Body of pancreas (tissue), 4 donors: Measurements from ENCODE around the gene KIF3B. TPM values are rescaled to one million over a fixed set of nuclear protein-coding genes. Genes with fewer than 3 reads are reported as not detected.
"Not testable (repeated sequence)": the region's sequence is repeated elsewhere in the genome, so short reads cannot be mapped to it uniquely, and the experiment has no call there.

Experiments
- ATAC-seq: fragments of 150-250 bp; one replicate; pipeline ENCODE4 v1.9.1; 2016
- DNase-seq, 4 donors: peaks; one replicate each; pipeline ENCODE4 v3.0.0-alpha.2; 2019
- H3K27ac ChIP-seq, 4 donors: fragments of 200-600 bp; sonication (generic); 1 replicate in 3 of 4; 2 replicates in 1 of 4; pipeline versions ENCODE4 v1.5.1 to v1.6.1; 2016 to 2019; ENCODE audit warnings: mild to moderate bottlenecking in 1 of 4, mixed read lengths in 1 of 4, moderate library complexity in 1 of 4
- H3K27me3 ChIP-seq, 2 donors: fragments of 200-600 bp; sonication (generic); one replicate each; pipeline ENCODE4 v1.6.0; 2016; ENCODE audit warnings: mild to moderate bottlenecking in 1 of 2
- H3K36me3 ChIP-seq, 2 donors: fragments of 200-600 bp; sonication (generic); replicated peaks in 1 of 2; 2 replicates each; pipeline ENCODE4 v1.5.1; 2016; ENCODE audit warnings: low read depth in 2 of 2; ENCODE audit not compliant: insufficient read depth in 1 of 2
- H3K4me1 ChIP-seq: fragments of 200-600 bp; sonication (generic); one replicate; pipeline ENCODE4 v1.6.0; 2016
- H3K4me3 ChIP-seq, 2 donors: fragments of 200-600 bp; sonication (generic); 1 replicate in 1 of 2; 2 replicates in 1 of 2; pipeline ENCODE4 v1.5.1; 2016 to 2019
- H3K9me3 ChIP-seq, 3 donors: fragments of 200-600 bp; sonication (generic); 1 replicate in 2 of 3; 2 replicates in 1 of 3; pipeline ENCODE4 v1.5.1; 2016
- POLR2A ChIP-seq, 3 donors: fragments of 450-650 bp; IDR thresholded peaks; one replicate each; pipeline ENCODE4 v1.6.1; 2016; ENCODE audit warnings: antibody characterized with exemption in 3 of 3, mild to moderate bottlenecking in 2 of 3
- WGBS, 2 donors: methylation state at CpG; one replicate each; pipeline ENCODE4 v1.1.5; 2017; 5-methylcytosine and 5-hydroxymethylcytosine counted together
- intact Hi-C: fragments of 100-400 bp; cut with DNase I; formaldehyde crosslinking; loops from one replicate; pipeline ENCODE4 v1.15.1; 2023
- total RNA-seq, 2 donors: library from RNA; depleted of rRNA; stranded (reverse); fragments of >200 nt; gene quantifications; one replicate each; pipeline ENCODE4 v1.1.0, GENCODE V29; 2016
- TF ChIP-seq, protein P1 (sequence below), 7 experiments: fragments of 450-650 bp in 4 of 7; fragments of 200-600 bp in 3 of 7; sonication (generic) in 3 of 7; IDR thresholded peaks; one replicate each; pipeline ENCODE4 v1.5.1; 2016 to 2019; ENCODE audit warnings: antibody characterized with exemption in 7 of 7

KIF3B gene
- total RNA-seq, 2 donors from 2014 or later = 23.1 to 28.3 TPM

DNA sequence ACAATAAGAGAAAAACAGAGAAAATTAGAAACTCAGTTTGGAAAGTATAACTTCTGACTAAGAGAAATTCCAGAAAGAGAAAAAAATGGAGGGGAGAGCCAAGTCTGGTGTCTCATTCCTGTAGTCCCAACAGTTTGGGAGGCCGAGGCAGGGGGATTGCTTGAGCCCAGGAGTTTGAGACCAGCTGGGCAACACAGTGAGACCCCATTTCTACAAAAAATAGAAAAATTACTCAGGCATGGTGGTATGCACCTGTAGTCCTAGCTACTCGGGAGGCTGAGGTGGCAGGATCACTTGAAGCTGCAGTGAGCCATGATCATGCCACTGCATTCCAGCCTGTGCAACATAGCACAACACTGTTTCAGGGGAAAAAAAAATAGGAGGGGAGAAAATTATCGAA is 3.1 kb upstream of the KIF3B start:
- Histone ChIP-seq H3K4me3 (no peak overlapping the region), H3K4me1 (peaks cover 16% of the 10 kb centered on the region), H3K27me3 (no peaks in the 10 kb centered on the region), H3K27ac (no peak overlapping the region), H3K9me3 (no peaks in the 10 kb centered on the region), H3K36me3 (no peaks in the 10 kb centered on the region)
- DNase-seq (no peak), ATAC-seq (no peak)
- 82 to 84% methylated on average over 3 of the region's 3 CpGs for WGBS, 2 donors
- intact Hi-C loops = no loop called here
- TF ChIP-seq, protein P1, sequence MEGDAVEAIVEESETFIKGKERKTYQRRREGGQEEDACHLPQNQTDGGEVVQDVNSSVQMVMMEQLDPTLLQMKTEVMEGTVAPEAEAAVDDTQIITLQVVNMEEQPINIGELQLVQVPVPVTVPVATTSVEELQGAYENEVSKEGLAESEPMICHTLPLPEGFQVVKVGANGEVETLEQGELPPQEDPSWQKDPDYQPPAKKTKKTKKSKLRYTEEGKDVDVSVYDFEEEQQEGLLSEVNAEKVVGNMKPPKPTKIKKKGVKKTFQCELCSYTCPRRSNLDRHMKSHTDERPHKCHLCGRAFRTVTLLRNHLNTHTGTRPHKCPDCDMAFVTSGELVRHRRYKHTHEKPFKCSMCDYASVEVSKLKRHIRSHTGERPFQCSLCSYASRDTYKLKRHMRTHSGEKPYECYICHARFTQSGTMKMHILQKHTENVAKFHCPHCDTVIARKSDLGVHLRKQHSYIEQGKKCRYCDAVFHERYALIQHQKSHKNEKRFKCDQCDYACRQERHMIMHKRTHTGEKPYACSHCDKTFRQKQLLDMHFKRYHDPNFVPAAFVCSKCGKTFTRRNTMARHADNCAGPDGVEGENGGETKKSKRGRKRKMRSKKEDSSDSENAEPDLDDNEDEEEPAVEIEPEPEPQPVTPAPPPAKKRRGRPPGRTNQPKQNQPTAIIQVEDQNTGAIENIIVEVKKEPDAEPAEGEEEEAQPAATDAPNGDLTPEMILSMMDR (IDR thresholded peaks at IDR 0.05) = no peak
- TF ChIP-seq POLR2A (IDR thresholded peaks at IDR 0.05) = no peak

DNA sequence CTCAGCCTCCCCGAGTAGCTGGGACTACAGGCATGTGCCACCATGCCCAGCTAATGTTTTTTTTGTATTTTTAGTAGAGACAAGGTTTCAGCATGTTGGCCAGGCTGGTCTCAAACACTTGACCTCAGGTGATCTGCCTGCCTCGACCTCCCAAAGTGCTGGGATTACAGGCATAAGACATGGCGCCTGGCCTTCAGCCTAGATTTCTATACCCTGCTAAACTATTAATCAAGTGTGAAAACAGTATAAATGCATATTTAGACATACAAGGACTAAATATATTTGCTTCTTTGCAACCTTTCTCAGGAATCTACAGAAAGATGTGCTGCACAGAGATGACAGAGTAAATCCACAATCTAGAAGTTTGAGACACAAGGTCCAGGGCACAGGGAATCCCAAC is 2.3 kb upstream of the KIF3B start:
- DNase-seq, H3K9me3 ChIP-seq, H3K27me3 ChIP-seq, H3K27ac ChIP-seq, H3K36me3 ChIP-seq, ATAC-seq, H3K4me3 ChIP-seq, intact Hi-C loops: not testable (repeated sequence)
- H3K4me1 ChIP-seq = peaks cover 20% of the 10 kb centered on the region
- whole genome bisulfite sequencing, 2 donors = 81 to 82% methylated on average over 3 of the region's 3 CpGs

DNA sequence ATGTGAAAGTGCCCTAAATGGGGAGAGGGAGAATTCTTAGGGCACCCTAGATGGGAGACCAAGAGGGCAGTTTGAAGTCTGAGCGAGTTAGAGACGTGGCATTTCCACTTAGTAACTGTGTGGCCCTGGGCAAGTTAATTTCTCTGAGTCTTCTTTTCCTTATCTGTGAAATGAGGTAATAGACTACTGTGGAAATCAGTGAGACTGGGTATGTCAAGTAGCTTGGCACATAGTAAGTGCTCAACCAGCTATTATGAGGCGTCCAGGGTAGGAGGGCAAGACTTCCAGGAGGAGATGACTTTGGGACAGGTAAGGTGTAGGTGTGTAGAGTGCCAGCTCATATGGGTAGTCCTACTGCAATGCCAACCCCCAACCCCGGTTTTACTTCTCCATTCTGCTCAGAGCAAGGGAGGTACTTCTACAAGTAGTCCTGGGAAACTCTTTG is 770 bp downstream of the KIF3B start:
- no peak for DNase-seq
- peak; percentile 31 for ATAC-seq
- TF ChIP-seq POLR2A (IDR thresholded peaks at IDR 0.05) = peak in 2 of 3 donors; percentile 18 to 27
- TF ChIP-seq, protein P1 (IDR thresholded peaks at IDR 0.05) = no peak
- H3K4me3 ChIP-seq = peak overlapping the region; percentile 37 to 86
- no peaks in the 10 kb centered on the region for H3K27me3 ChIP-seq
- peak overlapping the region; percentile 46 to 90 (median 80) for H3K27ac ChIP-seq
- H3K36me3 ChIP-seq = no peaks in the 10 kb centered on the region
- peaks cover 48% of the 10 kb centered on the region for H3K4me1 ChIP-seq
- H3K9me3 ChIP-seq = no peaks in the 10 kb centered on the region
- 20 to 23% methylated on average over 4 of the region's 4 CpGs for WGBS, 2 donors
- intact Hi-C loops = no loop called here

DNA sequence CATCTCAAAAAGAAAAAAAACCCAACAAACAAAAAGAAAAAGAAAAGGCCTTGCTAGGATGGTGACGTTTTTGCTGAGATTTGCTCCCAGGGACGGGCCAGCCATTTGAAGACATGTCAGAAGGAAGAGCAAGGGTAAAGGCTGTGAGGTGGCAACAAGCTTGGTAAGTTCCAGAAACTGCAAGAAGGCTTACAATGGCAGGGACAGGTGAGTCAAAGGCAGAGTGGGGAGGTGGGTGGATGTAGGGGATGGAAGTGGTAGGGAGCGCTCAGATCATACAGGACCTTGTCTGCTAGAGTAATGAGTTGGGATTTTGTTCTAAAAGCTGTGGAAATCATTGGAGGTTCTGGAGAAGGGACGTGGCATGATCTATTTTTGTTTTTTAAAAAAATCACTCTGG is 4.3 kb downstream of the KIF3B start:
- ATAC-seq (no peak), DNase-seq (no peak)
- intact Hi-C loops = no loop called here
- no peaks in the 10 kb centered on the region for H3K36me3 ChIP-seq
- peak overlapping the region in 3 of 4 donors; percentile 53 to 76 (median 66) for H3K27ac ChIP-seq
- H3K27me3 ChIP-seq = no peaks in the 10 kb centered on the region
- H3K4me3 ChIP-seq = no peak overlapping the region
- TF ChIP-seq, protein P1 (IDR thresholded peaks at IDR 0.05) = no peak
- 75 to 79% methylated on average over 4 of the region's 4 CpGs for WGBS, 2 donors
- H3K9me3 ChIP-seq = no peaks in the 10 kb centered on the region
- peaks cover 80% of the 10 kb centered on the region for H3K4me1 ChIP-seq

DNA sequence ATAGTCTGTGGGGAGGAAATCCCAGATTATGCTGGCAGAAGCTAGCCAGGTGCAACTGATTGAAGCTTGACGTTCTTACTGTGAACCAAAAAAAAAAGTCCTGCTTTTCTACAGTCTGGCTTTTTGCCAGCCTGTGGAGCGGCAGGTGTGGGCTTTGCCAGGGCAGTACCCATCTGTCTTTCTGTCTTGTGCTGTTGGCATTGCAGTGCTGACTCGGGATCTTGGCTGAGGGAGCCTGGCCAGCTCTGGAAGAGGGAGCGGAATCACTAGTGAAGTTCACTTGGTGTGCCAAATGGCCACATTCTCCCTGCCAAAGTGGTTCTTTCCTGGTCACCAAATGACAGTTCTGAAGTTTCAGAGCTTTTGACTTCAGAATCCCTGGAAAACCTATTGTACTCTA is 5.0 kb downstream of the KIF3B start:
- Histone ChIP-seq H3K27me3 (no peaks in the 10 kb centered on the region), H3K4me1 (peaks cover 82% of the 10 kb centered on the region), H3K9me3 (no peaks in the 10 kb centered on the region), H3K4me3 (no peak overlapping the region), H3K36me3 (no peaks in the 10 kb centered on the region), H3K27ac (peak overlapping the region in 3 of 4 donors; percentile 53 to 76 (median 66))
- TF ChIP-seq POLR2A (IDR thresholded peaks at IDR 0.05) = no peak
- TF ChIP-seq, protein P1 (IDR thresholded peaks at IDR 0.05) = peak in 1 of 7 experiments; percentile 5
- DNase-seq = peak; percentile 82 to 92 (median 90)
- 0 to 15% methylated on average over 1 to 4 of the region's 4 CpGs for WGBS, 2 donors
- ATAC-seq = peak; percentile 91
- intact Hi-C loops = no loop called here
